ENCODE results near the gene BAX. TPM values are rescaled to one million over a fixed set of nuclear protein-coding genes. Genes with fewer than 3 reads are reported as not detected.

Gene BAX
- total and polyA plus RNA-seq, 2 of the 13 experiments (the other 11 are each of a cell fraction or from before 2014, with no cell fraction given), result 139 to 176 TPM

GRCh38 chr19:48907671-48908070, 47.0 kb upstream of the BAX start (continued):
- TF ChIP-seq ZNF720 (CRISPR knock-in tag; IDR thresholded peaks at IDR 0.05) (no peak), TFDP1 (CRISPR knock-in tag; IDR thresholded peaks at IDR 0.05; ENCODE audit: borderline replicate concordance) (no peak), ATF4 (CRISPR knock-in tag; IDR thresholded peaks at IDR 0.05) (peak; percentile 57 to 95; a peak in 3 of 4 replicates), STAT5B (CRISPR knock-in tag; IDR thresholded peaks at IDR 0.05) (no peak), CREM (IDR thresholded peaks at IDR 0.05) (peak; percentile 74; the same call in 1 of the 2 replicates), CREM (CRISPR knock-in tag; IDR thresholded peaks at IDR 0.05) (no peak), MAX (IDR thresholded peaks at IDR 0.05) (peak; percentile 37; the same call in 1 of the 2 replicates), ZNF574 (CRISPR knock-in tag; IDR thresholded peaks at IDR 0.05) (peak; percentile 28; the same call in 1 of the 2 replicates), ZNF891 (CRISPR knock-in tag; IDR thresholded peaks at IDR 0.05) (no peak), ZNF414 (CRISPR knock-in tag; IDR thresholded peaks at IDR 0.05) (peak; percentile 81; the same call in 1 of the 2 replicates), TBP (CRISPR knock-in tag; IDR thresholded peaks at IDR 0.05) (no peak), ZNF24 (IDR thresholded peaks at IDR 0.05) (no peak), ZNF12 (CRISPR knock-in tag; IDR thresholded peaks at IDR 0.05) (no peak), ZNF691 (CRISPR knock-in tag; IDR thresholded peaks at IDR 0.05; ENCODE audit: borderline replicate concordance, low read depth) (no peak; the same call in 1 of the 2 replicates)
- TF ChIP-seq, protein P1, sequence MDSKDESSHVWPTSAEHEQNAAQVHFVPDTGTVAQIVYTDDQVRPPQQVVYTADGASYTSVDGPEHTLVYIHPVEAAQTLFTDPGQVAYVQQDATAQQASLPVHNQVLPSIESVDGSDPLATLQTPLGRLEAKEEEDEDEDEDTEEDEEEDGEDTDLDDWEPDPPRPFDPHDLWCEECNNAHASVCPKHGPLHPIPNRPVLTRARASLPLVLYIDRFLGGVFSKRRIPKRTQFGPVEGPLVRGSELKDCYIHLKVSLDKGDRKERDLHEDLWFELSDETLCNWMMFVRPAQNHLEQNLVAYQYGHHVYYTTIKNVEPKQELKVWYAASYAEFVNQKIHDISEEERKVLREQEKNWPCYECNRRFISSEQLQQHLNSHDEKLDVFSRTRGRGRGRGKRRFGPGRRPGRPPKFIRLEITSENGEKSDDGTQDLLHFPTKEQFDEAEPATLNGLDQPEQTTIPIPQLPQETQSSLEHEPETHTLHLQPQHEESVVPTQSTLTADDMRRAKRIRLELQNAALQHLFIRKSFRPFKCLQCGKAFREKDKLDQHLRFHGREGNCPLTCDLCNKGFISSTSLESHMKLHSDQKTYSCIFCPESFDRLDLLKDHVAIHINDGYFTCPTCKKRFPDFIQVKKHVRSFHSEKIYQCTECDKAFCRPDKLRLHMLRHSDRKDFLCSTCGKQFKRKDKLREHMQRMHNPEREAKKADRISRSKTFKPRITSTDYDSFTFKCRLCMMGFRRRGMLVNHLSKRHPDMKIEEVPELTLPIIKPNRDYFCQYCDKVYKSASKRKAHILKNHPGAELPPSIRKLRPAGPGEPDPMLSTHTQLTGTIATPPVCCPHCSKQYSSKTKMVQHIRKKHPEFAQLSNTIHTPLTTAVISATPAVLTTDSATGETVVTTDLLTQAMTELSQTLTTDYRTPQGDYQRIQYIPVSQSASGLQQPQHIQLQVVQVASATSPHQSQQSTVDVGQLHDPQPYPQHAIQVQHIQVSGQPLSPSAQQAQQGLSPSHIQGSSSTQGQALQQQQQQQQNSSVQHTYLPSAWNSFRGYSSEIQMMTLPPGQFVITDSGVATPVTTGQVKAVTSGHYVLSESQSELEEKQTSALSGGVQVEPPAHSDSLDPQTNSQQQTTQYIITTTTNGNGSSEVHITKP (CRISPR knock-in tag; IDR thresholded peaks at IDR 0.05; ENCODE audit: low read depth), result 0 out of 2 replicates have a peak, but pooled peaks have one; percentile 40
- TF ChIP-seq, protein P2, sequence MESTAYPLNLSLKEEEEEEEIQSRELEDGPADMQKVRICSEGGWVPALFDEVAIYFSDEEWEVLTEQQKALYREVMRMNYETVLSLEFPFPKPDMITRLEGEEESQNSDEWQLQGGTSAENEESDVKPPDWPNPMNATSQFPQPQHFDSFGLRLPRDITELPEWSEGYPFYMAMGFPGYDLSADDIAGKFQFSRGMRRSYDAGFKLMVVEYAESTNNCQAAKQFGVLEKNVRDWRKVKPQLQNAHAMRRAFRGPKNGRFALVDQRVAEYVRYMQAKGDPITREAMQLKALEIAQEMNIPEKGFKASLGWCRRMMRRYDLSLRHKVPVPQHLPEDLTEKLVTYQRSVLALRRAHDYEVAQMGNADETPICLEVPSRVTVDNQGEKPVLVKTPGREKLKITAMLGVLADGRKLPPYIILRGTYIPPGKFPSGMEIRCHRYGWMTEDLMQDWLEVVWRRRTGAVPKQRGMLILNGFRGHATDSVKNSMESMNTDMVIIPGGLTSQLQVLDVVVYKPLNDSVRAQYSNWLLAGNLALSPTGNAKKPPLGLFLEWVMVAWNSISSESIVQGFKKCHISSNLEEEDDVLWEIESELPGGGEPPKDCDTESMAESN (CRISPR knock-in tag; conservative IDR thresholded peaks at IDR 0.05), result no peak
